Measurements from ENCODE around the gene GPC3. TPM values are rescaled to one million over a fixed set of nuclear protein-coding genes. Genes with fewer than 3 reads are reported as not detected.
"Not testable (repeated sequence)": the region's sequence is repeated elsewhere in the genome, so short reads cannot be mapped to it uniquely, and the experiment has no call there.

The GPC3 gene
- total RNA-seq, 2 experiments from 2014 or later: 0.14 to 0.18 TPM

DNA sequence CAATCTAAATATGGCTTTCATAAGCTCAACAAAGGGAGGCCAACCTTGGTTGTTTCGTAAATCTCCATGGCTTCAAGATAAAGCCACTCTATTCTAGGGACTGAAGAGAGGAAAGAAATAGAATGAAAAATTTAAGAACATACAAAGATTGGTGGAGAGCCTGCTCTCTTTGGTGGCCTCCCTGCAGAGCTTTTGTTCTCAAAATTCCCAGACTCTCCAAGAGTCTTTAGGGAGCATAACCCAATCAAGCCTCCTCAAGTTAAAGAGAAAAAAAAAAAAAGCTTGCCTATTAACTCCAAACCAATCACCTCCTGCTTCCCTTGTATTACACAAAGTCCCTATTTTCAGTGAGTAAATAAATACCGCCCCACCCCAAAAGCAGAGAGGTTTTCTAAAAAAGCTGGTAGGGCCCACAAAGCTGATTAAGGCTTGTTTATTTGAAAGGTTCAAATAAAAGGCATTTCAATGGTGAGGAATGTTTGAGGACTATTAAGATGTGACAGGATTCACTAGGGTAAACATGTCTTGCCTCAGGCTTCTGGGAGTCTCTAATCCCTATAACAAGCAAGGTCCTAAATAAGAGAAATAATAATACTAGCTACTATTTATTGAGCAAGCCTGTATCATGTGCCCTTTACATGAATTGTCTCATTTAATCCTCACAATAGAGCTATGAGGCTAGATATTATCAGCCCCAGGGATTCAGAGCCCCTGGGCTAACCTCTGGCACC lies 71.6 kb downstream of the GPC3 start:
- Mint-ChIP-seq H3K9me3 (no peaks in the 10 kb centered on the region), H3K4me3 (no peak overlapping the region), H3K36me3 (no peaks in the 10 kb centered on the region), H3K4me1 (no peaks in the 10 kb centered on the region), H3K27ac (no peak overlapping the region), H3K27me3 (no peaks in the 10 kb centered on the region)
- no peak for DNase-seq

DNA sequence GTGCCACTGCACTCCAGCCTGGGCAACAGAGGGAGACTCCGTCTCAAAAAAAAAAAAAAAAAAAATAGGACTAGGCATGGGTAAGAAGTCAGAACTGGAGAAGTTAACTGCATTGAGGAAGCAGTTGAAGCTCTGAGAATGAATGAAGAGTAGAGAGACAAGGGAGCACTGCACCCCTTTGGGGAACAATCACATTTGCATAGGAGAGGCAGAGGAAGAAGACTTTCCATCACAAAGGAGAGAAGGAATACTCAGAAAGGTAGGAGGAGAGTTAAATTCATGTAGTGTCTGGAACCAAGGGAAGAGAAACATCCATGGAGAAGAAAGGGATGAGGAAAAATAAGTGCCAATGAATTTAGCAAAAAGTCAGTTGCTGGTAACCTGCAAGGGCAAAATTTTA lies 72.4 kb downstream of the GPC3 start:
- Mint-ChIP-seq H3K27ac (no peak overlapping the region), H3K4me1 (no peaks in the 10 kb centered on the region), H3K27me3 (no peaks in the 10 kb centered on the region), H3K36me3 (no peaks in the 10 kb centered on the region), H3K9me3 (no peaks in the 10 kb centered on the region), H3K4me3 (no peak overlapping the region)
- DNase-seq: no peak

DNA sequence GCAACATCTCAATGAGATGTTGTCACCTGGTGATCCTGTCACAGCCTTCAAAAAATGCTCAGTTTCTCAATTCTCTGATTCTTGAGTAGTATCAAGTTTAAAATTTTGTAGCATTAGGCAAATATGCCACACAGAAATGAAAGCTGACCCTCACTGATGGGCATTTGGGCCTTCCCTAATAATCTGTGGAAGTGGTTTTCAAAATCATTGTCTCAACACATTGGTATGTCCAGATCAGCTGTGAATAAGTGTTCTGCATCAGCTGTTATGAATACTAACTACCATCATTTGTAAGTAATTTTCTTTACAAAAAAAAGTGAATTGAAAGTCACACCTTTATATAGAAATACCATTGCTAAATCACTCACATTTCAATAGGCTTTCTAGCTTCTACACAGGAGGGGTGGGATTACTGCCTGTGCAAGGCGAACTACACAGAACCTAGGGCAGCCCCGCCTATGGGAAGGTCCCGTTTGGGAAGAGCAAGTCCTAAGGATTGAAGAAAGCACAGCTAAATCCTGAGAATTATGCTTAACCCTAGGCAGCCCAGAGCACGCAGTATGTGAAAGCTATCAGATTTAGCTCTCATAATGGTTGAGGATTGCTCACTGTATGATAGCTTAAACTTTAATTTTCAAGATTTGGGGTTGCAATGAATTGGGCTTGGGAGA lies 73.4 kb downstream of the GPC3 start:
- no peaks in the 10 kb centered on the region for H3K36me3 Mint-ChIP-seq
- H3K4me3 Mint-ChIP-seq: no peak overlapping the region
- DNase-seq: no peak
- no peaks in the 10 kb centered on the region for H3K4me1 Mint-ChIP-seq
- no peaks in the 10 kb centered on the region for H3K9me3 Mint-ChIP-seq
- H3K27me3 Mint-ChIP-seq: no peaks in the 10 kb centered on the region
- no peak overlapping the region for H3K27ac Mint-ChIP-seq

DNA sequence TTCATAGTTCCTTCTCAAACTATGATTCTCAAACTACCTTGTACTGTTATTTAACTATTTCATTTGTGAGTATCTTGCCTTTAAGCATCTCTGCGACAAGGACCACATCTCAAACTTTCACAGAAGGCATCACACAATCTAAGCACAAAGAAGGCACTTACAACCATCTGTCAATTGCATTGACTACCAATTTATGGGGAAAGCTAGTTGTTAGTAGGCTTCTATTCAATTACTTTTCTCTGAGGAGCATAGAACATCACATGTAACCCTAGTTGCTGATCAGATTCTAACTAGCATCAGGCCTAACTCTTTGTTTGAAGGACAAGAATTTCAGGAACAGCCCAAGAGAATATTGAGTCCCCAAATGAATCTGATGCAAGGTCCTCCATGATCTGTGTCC lies 74.9 kb downstream of the GPC3 start:
- no peaks in the 10 kb centered on the region for H3K9me3 Mint-ChIP-seq
- H3K4me1 Mint-ChIP-seq: no peaks in the 10 kb centered on the region
- no peak overlapping the region for H3K27ac Mint-ChIP-seq
- H3K27me3 Mint-ChIP-seq: no peaks in the 10 kb centered on the region
- no peaks in the 10 kb centered on the region for H3K36me3 Mint-ChIP-seq
- H3K4me3 Mint-ChIP-seq: no peak overlapping the region
- no peak for DNase-seq

GRCh38 chrX:133909888-133910287 lies 75.5 kb downstream of the GPC3 start:
- Mint-ChIP-seq H3K4me3 (no peak overlapping the region), H3K27me3 (no peaks in the 10 kb centered on the region), H3K36me3 (no peaks in the 10 kb centered on the region), H3K27ac (no peak overlapping the region), H3K4me1 (no peaks in the 10 kb centered on the region), H3K9me3 (no peaks in the 10 kb centered on the region)
- DNase-seq: no peak

DNA sequence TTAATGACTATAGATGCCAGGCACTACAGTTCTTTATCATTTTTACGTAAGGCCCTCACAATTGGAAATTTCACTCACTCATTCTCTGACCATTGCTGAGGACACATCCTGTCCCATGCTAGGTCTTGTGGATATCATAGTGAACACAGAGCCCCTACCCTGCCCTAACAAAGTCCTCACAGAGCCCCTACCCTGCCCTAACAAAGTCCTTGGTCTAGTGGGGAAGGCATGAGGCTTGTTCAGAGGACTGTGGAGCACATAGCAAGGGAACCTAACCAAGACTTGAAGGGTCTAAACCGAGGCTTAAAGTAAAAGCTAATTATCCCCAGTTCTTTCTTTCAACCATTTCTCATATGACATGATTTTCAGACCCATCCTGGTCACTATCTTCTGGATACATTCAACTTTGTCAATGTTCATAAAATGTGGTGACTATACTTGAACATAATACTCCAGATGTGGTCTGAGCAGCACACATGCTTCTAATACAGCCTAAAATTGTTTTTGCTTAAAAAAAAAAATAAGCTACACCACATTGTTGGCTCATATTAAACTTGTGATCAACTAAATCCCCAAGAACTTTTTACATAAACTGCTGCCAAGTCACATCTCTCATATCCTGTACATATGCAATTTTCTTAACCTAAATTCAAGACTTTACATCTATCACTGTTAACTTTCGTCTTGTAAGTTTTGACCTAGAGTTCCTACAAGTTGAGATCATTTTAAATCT lies 77.0 kb downstream of the GPC3 start:
- Mint-ChIP-seq H3K36me3 (no peaks in the 10 kb centered on the region), H3K27ac (no peak overlapping the region), H3K9me3 (no peaks in the 10 kb centered on the region), H3K4me1 (no peaks in the 10 kb centered on the region), H3K4me3 (no peak overlapping the region), H3K27me3 (no peaks in the 10 kb centered on the region)
- no peak for DNase-seq

DNA sequence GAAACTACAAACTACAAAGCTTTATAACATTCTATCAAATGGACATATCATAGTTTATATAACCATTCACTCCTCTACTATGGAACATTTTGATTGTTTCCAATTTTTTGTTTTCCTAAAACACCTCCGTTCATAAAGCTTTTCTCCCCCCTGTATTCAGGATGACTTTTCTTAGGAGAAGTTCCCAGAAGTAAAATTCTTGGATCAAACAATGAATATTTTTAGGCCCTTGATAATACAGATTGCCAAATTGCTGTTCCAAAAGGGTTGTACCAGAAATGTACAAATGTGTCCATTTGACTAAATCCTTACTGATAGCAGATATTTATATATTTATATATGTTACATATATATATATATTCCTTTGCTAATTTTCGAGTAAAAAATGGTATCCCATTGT lies 77.8 kb downstream of the GPC3 start:
- Mint-ChIP-seq H3K9me3 (no peaks in the 10 kb centered on the region), H3K36me3 (no peaks in the 10 kb centered on the region), H3K4me1 (no peaks in the 10 kb centered on the region), H3K27me3 (no peaks in the 10 kb centered on the region), H3K4me3 (no peak overlapping the region), H3K27ac (no peak overlapping the region)
- DNase-seq: no peak

DNA sequence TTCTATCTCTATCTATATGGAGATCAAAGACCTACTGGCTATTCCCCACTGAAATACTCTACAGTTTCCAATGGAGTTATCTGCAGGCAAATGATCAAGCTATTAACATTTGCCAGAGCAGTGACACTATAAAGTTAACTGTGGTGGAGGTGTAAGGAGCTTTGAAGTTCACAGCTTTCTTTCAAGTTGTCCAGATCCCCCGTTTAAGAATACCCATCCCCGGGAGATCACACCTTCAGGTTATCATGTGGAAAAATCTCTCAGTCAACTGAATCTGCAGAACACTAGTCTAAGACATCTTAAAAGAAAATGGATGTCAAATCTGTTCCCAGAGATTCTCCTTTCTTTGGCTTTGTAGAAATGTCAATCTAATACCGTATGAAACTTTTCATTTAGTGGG lies 80.1 kb downstream of the GPC3 start:
- no peak overlapping the region for H3K4me3 Mint-ChIP-seq
- no peaks in the 10 kb centered on the region for H3K36me3 Mint-ChIP-seq
- DNase-seq: no peak
- H3K27me3 Mint-ChIP-seq: no peaks in the 10 kb centered on the region
- no peaks in the 10 kb centered on the region for H3K4me1 Mint-ChIP-seq
- H3K9me3 Mint-ChIP-seq: no peaks in the 10 kb centered on the region
- no peak overlapping the region for H3K27ac Mint-ChIP-seq

- Mint-ChIP-seq H3K27me3 (no peaks in the 10 kb centered on the region), H3K4me3 (no peak overlapping the region), H3K36me3 (no peaks in the 10 kb centered on the region), H3K9me3 (no peaks in the 10 kb centered on the region), H3K4me1 (no peaks in the 10 kb centered on the region), H3K27ac (no peak overlapping the region)
- DNase-seq: no peak
Observed at GRCh38 chrX:133897593-133898163, 87.7 kb downstream of the GPC3 start.

- Mint-ChIP-seq H3K27me3 (no peaks in the 10 kb centered on the region), H3K4me3 (no peak overlapping the region), H3K36me3 (no peaks in the 10 kb centered on the region), H3K4me1 (no peaks in the 10 kb centered on the region), H3K27ac (no peak overlapping the region), H3K9me3 (peaks cover 2% of the 10 kb centered on the region)
- DNase-seq: no peak
Observed at GRCh38 chrX:133892337-133892736, 93.1 kb downstream of the GPC3 start.

DNA sequence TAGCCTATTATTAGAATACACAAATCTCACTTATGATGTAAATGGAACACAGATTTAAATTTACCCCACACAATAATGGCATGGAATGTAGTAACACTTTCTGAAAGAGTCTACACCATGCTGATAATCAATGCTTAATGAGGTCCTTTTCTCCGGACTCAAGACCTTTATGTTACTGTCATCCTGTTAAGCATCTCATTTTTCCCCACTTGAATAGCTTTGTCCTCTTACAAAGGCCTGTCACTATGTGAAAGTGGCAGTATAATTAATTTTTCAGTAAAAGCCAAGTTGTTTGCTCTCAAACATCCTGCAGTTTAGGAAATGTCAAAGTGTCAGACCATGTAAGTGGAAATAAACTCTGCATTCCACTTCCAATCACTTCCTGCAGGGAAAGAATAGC lies 96.4 kb downstream of the GPC3 start:
- H3K27me3 Mint-ChIP-seq: no peaks in the 10 kb centered on the region
- no peak overlapping the region for H3K4me3 Mint-ChIP-seq
- DNase-seq: no peak
- no peaks in the 10 kb centered on the region for H3K4me1 Mint-ChIP-seq
- no peak overlapping the region for H3K27ac Mint-ChIP-seq
- no peaks in the 10 kb centered on the region for H3K36me3 Mint-ChIP-seq
- H3K9me3 Mint-ChIP-seq: peaks cover 2% of the 10 kb centered on the region

DNA sequence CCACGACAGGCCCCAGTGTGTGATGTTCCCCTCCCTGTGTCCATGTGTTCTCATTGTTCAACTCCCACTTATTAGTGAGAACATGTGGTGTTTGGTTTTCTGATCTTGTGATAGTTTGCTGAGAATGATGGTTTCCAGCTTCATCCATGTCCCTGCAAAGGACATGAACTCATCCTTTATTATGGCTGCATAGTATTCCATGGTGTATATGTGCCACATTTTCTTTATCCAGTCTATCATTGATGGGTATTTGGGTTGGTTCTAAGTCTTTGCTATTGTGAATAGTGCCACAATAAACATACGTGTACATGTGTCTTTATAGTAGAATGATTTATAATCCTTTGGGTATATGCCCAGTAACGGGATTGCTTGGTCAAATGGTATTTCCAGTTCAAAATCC lies 97.3 kb downstream of the GPC3 start:
- not testable (repeated sequence) for H3K36me3 Mint-ChIP-seq, DNase-seq, H3K4me1 Mint-ChIP-seq, H3K4me3 Mint-ChIP-seq, H3K9me3 Mint-ChIP-seq, H3K27me3 Mint-ChIP-seq, H3K27ac Mint-ChIP-seq

DNA sequence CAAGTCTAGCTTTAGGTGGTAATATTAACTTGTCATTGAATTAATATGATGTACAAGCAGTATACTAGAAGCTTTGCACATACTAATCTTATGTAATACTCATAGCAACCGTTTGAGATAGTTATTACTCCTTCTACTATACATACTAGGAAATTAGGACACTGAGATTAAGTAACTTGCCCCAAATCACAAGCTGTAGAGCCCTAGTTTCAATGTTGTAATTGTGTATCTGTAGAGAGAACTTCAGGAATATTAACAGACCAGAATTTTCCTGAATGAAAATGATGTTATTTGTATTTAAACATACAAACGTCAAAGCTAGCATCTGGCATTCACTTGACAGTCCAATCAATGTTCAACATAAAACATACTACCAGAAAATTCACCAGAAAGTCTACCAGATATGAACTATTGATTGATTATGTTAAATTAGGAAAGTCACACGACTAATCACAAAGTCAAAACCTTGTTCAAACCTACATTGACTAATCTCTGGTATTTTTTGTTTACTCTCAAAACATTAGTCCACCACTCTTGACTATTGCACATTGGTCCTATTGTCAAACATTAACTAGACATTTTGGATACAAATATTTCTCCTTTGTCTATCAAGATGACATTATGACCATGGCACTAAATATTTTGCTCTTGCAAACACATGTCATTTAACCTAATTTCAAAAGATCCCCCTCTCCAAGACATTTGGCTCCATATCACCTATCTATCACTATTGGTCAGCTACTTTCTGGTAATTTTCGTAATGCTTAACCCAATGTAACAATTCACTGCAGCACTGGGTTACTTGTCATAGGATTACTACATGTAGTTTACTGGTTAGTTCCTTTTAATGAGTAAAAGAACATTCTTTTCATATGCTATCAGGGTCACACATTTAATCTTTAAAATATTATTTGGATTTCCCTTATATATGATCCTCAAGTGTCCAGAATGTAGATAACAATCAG lies 100.7 kb downstream of the GPC3 start:
- peaks cover 2% of the 10 kb centered on the region for H3K9me3 Mint-ChIP-seq
- no peak for DNase-seq
- H3K27ac Mint-ChIP-seq: no peak overlapping the region
- no peaks in the 10 kb centered on the region for H3K27me3 Mint-ChIP-seq
- H3K4me3 Mint-ChIP-seq: no peak overlapping the region
- H3K4me1 Mint-ChIP-seq: no peaks in the 10 kb centered on the region
- H3K36me3 Mint-ChIP-seq: no peaks in the 10 kb centered on the region

DNA sequence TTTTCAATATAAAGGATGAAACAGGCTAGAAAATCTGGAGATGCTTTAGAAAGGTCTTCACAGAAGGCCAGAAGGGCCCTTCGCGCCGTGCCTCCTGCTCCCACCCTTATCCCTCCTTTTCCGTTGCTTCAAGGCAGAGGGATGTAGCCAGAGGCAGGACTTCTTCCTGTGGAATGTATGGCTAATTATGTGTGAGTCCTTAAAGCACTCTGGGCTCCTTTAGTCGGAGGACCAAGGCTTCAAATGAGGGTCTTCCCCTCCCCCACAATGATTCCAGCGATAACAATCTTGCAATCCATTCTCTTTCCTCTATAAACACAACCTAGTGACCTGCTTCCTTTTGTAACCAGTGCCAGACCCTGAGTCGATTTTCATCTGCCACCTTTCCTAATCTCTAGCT lies 103.5 kb downstream of the GPC3 start:
- Mint-ChIP-seq H3K4me1 (no peaks in the 10 kb centered on the region), H3K27ac (no peak overlapping the region), H3K36me3 (no peaks in the 10 kb centered on the region), H3K27me3 (no peaks in the 10 kb centered on the region), H3K4me3 (no peak overlapping the region), H3K9me3 (no peaks in the 10 kb centered on the region)
- DNase-seq: no peak

Measured in activated naive CD8-positive, alpha-beta T cell treated with anti-CD3 and anti-CD28 coated beads for 36 hours (primary cell).